HepG2 (cell line): Measurements from ENCODE around the gene ABCG4. TPM values are rescaled to one million over a fixed set of nuclear protein-coding genes. Genes with fewer than 3 reads are reported as not detected.
A peak's percentile ranks its signal among the peaks of the same experiment; 100 is the strongest.

Experiments
- EP300 ChIP-seq, 3 experiments: sonication (generic) in 1 of 3; formaldehyde crosslinking in 1 of 3; IDR thresholded peaks; 2 replicates each; pipeline versions ENCODE4 v1.5.1 to v1.6.1; 2011 to 2020; ENCODE audit warnings: low read depth in 2 of 3, low read length in 2 of 3, borderline replicate concordance in 1 of 3, improper control_type of control experiment in 1 of 3, mild to moderate bottlenecking in 1 of 3, missing genetic modification reagents in 1 of 3, moderate library complexity in 1 of 3
- GATAD1 ChIP-seq: IDR thresholded peaks from 2 replicates; pipeline ENCODE4 v1.6.1; 2016; ENCODE audit warnings: missing genetic modification reagents, missing compliant biosample characterization
- HOXA9 ChIP-seq: sonication (generic); formaldehyde crosslinking; IDR thresholded peaks from 2 replicates; pipeline ENCODE4 v1.8.1; 2022; ENCODE audit warnings: missing genetic modification reagents, mild to moderate bottlenecking, moderate library complexity, borderline replicate concordance
- KLF12 ChIP-seq: sonication (generic); formaldehyde crosslinking; IDR thresholded peaks from 2 replicates; pipeline ENCODE4 v1.4.0; 2020; ENCODE audit warnings: missing genetic modification reagents, borderline replicate concordance
- KLF16 ChIP-seq, 2 experiments: sonication (generic) in 1 of 2; formaldehyde crosslinking in 1 of 2; IDR thresholded peaks; 2 replicates each; pipeline versions ENCODE4 v1.6.1 to v1.8.0; 2016 to 2023; ENCODE audit warnings: missing genetic modification reagents in 2 of 2, missing compliant biosample characterization in 1 of 2
- KMT2A ChIP-seq: sonication (generic); formaldehyde crosslinking; IDR thresholded peaks from 2 replicates; pipeline ENCODE4 v1.4.0; 2020; ENCODE audit warnings: missing genetic modification reagents
- PRPF4 ChIP-seq: fragments of 200-400 bp; formaldehyde crosslinking; IDR thresholded peaks from 2 replicates; pipeline ENCODE4 v1.6.1; 2016; ENCODE audit warnings: low read length, low read depth; ENCODE audit not compliant: poor library complexity, severe bottlenecking
- RXRA ChIP-seq: sonication (generic); formaldehyde crosslinking; IDR thresholded peaks from 2 replicates; pipeline ENCODE4 v1.5.1; 2020; ENCODE audit warnings: missing genetic modification reagents
- TP53 ChIP-seq: sonication (generic); formaldehyde crosslinking; conservative IDR thresholded peaks from 2 replicates; pipeline ENCODE4 v1.4.0; 2020; ENCODE audit warnings: missing genetic modification reagents
- ZBED4 ChIP-seq: sonication (generic); formaldehyde crosslinking; IDR thresholded peaks from 2 replicates; pipeline ENCODE4 v1.4.0; 2020; ENCODE audit warnings: missing genetic modification reagents, borderline replicate concordance
- ZFP1 ChIP-seq: IDR thresholded peaks from 2 replicates; pipeline ENCODE4 v1.6.1; 2016
- ZGPAT ChIP-seq: IDR thresholded peaks from 2 replicates; pipeline ENCODE4 v1.6.1; 2016; ENCODE audit warnings: mild to moderate bottlenecking
- ZNF275 ChIP-seq: sonication (generic); formaldehyde crosslinking; IDR thresholded peaks from 2 replicates; pipeline ENCODE4 v1.8.0; 2022; ENCODE audit warnings: missing genetic modification reagents, mild to moderate bottlenecking, inconsistent platforms, borderline replicate concordance
- ZNF337 ChIP-seq: sonication (generic); formaldehyde crosslinking; IDR thresholded peaks from 2 replicates; pipeline ENCODE4 v1.5.1; 2020; ENCODE audit warnings: missing genetic modification reagents, low read depth, mild to moderate bottlenecking, borderline replicate concordance
- ZNF687 ChIP-seq: sonication (generic); formaldehyde crosslinking; IDR thresholded peaks from 2 replicates; pipeline ENCODE4 v1.5.1; 2020; ENCODE audit warnings: mild to moderate bottlenecking, missing genetic modification reagents, moderate library complexity
- ZNF772 ChIP-seq: sonication (generic); formaldehyde crosslinking; IDR thresholded peaks from 2 replicates; pipeline ENCODE4 v1.5.0; 2020; ENCODE audit warnings: mild to moderate bottlenecking, missing genetic modification reagents
- ZNF790 ChIP-seq: sonication (generic); formaldehyde crosslinking; IDR thresholded peaks from 2 replicates; pipeline ENCODE4 v1.8.0; 2022; ENCODE audit warnings: missing genetic modification reagents, mild to moderate bottlenecking, borderline replicate concordance
- ZNF841 ChIP-seq: sonication (generic); formaldehyde crosslinking; IDR thresholded peaks from 2 replicates; pipeline ENCODE4 v1.8.1; 2023; ENCODE audit warnings: missing genetic modification reagents, borderline replicate concordance
- polyA plus RNA-seq, 8 experiments: library from polyadenylated mRNA; depleted of rRNA in 3 of 8; stranded (reverse) in 7 of 8; unstranded in 1 of 8; fragments of >200 nt; fragmentation: Illumina TruSeq in 4 of 8; extraction: Trizol in 4 of 8; gene quantifications; 2 replicates each; pipeline versions ENCODE4 v1.2.1 to v1.2.3, GENCODE V29; 2011 to 2016; ENCODE audit warnings: low read depth in 4 of 8, missing spikeins in 1 of 8, mixed read lengths in 1 of 8; ENCODE audit not compliant: insufficient read depth in 1 of 8
- total RNA-seq, 5 experiments: library from RNA; depleted of rRNA; stranded (reverse); fragments of >200 nt; fragmentation: Illumina TruSeq; extraction: Trizol; gene quantifications; 2 replicates each; pipeline ENCODE4 v1.2.3, GENCODE V29; 2016; ENCODE audit warnings: low read depth in 1 of 5

The ABCG4 gene
- total and polyA plus RNA-seq, 2 of the 13 experiments (the other 11 are each of a cell fraction or from before 2014, with no cell fraction given), result not detected

- no peak for TF ChIP-seq ZNF275
- peak; percentile 82 for TF ChIP-seq ZNF687 (CRISPR knock-in tag)
- no peak for TF ChIP-seq KLF12
- 0 out of 2 replicates have a peak, but pooled peaks have one; percentile 27 for TF ChIP-seq ZNF790 (CRISPR knock-in tag)
- TF ChIP-seq ZGPAT (CRISPR knock-in tag), result no peak
- TF ChIP-seq ZBED4 (CRISPR knock-in tag), result no peak
- TF ChIP-seq GATAD1 (CRISPR knock-in tag), result no peak
- no peak for TF ChIP-seq ZFP1 (CRISPR knock-in tag)
- no peak for TF ChIP-seq KLF16 (CRISPR knock-in tag; IDR thresholded peaks at IDR 0.05)
- TF ChIP-seq TP53 (CRISPR knock-in tag), result no peak
- no peak for TF ChIP-seq ZNF337 (CRISPR knock-in tag)
- TF ChIP-seq HOXA9 (CRISPR knock-in tag), result no peak
- no peak for TF ChIP-seq ZNF772 (CRISPR knock-in tag)
- no peak for TF ChIP-seq KMT2A (CRISPR knock-in tag)
- no peak for TF ChIP-seq PRPF4
- TF ChIP-seq ZNF841, result no peak
- TF ChIP-seq RXRA (CRISPR knock-in tag), result peak; percentile 30; the same call in 1 of the 2 replicates
- TF ChIP-seq EP300 (IDR thresholded peaks at IDR 0.05; ENCODE audit: low read depth in 2 of 2, low read length in 2 of 2), result no peak
- TF ChIP-seq EP300 (CRISPR knock-in tag; IDR thresholded peaks at IDR 0.05; ENCODE audit: borderline replicate concordance), result no peak
Measured at GRCh38 chr11:119100994-119101758, 47.7 kb upstream of the ABCG4 start (continued).
